Natural killer cell (primary cell): ENCODE measurements around the gene COPG2. TPM values are rescaled to one million over a fixed set of nuclear protein-coding genes. Genes with fewer than 3 reads are reported as not detected.

Source experiments
- ATAC-seq, 3 donors: fragments of 150-1000 bp in 2 of 3; fragments of 200-7000 bp in 1 of 3; cut with Tn5 transposase; 1 replicate in 1 of 3; 2 replicates in 2 of 3; pipeline ENCODE4 v1.10.0; 2021; ENCODE audit warnings: mild to moderate bottlenecking in 2 of 3, moderate library complexity in 2 of 3
- DNase-seq, 2 donors: peaks; one replicate each; pipeline versions ENCODE4 v3.0.0 to v3.0.0-alpha.2; 2013 to 2021; ENCODE audit warnings: mixed read lengths in 1 of 2
- H3K27ac ChIP-seq: one replicate; pipeline ENCODE4 v1.5.1; 2013; ENCODE audit warnings: mild to moderate bottlenecking, low read length
- H3K27me3 ChIP-seq: one replicate; pipeline ENCODE4 v1.6.1; 2013; ENCODE audit warnings: low read length; ENCODE audit not compliant: control insufficient read depth, insufficient read depth
- H3K36me3 ChIP-seq: one replicate; pipeline ENCODE4 v1.6.1; 2013; ENCODE audit warnings: low read length; ENCODE audit not compliant: control insufficient read depth, insufficient read depth
- H3K4me1 ChIP-seq: one replicate; pipeline ENCODE4 v1.6.1; 2013; ENCODE audit warnings: low read length; ENCODE audit not compliant: control insufficient read depth, insufficient read depth
- H3K4me3 ChIP-seq: one replicate; pipeline ENCODE4 v1.5.1; 2013; ENCODE audit warnings: low read length
- H3K9me3 ChIP-seq: one replicate; pipeline ENCODE4 v1.6.1; 2013; ENCODE audit warnings: low read length; ENCODE audit not compliant: control insufficient read depth, insufficient read depth
- H3K27ac Mint-ChIP-seq, 2 donors: one replicate each; pipeline ENCODE4 v1.8.0; 2022; ENCODE audit warnings: mild to moderate bottlenecking in 2 of 2, mixed read lengths in 2 of 2, moderate library complexity in 1 of 2
- H3K27me3 Mint-ChIP-seq, 2 donors: one replicate each; pipeline ENCODE4 v1.8.0; 2022; ENCODE audit warnings: low read depth in 2 of 2, mixed read lengths in 2 of 2
- H3K36me3 Mint-ChIP-seq: one replicate; pipeline ENCODE4 v1.8.0; 2022; ENCODE audit warnings: mixed read lengths
- H3K4me1 Mint-ChIP-seq, 2 donors: one replicate each; pipeline ENCODE4 v1.8.0; 2022; ENCODE audit warnings: mixed read lengths in 2 of 2
- H3K4me3 Mint-ChIP-seq: one replicate; pipeline ENCODE4 v1.8.0; 2022; ENCODE audit warnings: mild to moderate bottlenecking, moderate library complexity, mixed read lengths
- H3K9me3 Mint-ChIP-seq, 2 donors: one replicate each; pipeline ENCODE4 v1.8.0; 2022; ENCODE audit warnings: mixed read lengths in 2 of 2
- CTCF ChIP-seq: fragments of 200-600 bp; IDR thresholded peaks from one replicate; pipeline ENCODE4 v1.8.0; 2022; ENCODE audit warnings: antibody characterized with exemption
- WGBS: methylation state at CpG from one replicate; pipeline ENCODE4 v1.1.7; 2013; ENCODE audit warnings: missing lambda C conversion rate; ENCODE audit not compliant: insufficient coverage; 5-methylcytosine and 5-hydroxymethylcytosine counted together
- intact Hi-C: fragments of 100-400 bp; cut with micrococcal nuclease; formaldehyde crosslinking; loops from one replicate; pipeline ENCODE4 v1.14.2; 2022
- total RNA-seq, 4 donors: library from RNA; stranded (reverse); fragments of 120-200 nt in 1 of 4; gene quantifications; one replicate each; pipeline versions ENCODE4 v1.2.3 to v1.2.4, GENCODE V29; 2013 to 2022

Gene COPG2
- total RNA-seq, 3 donors from 2014 or later (not counting 1 experiment from before 2014, with no cell fraction given): 6.6 to 9.1 (median 8.9) TPM

DNA sequence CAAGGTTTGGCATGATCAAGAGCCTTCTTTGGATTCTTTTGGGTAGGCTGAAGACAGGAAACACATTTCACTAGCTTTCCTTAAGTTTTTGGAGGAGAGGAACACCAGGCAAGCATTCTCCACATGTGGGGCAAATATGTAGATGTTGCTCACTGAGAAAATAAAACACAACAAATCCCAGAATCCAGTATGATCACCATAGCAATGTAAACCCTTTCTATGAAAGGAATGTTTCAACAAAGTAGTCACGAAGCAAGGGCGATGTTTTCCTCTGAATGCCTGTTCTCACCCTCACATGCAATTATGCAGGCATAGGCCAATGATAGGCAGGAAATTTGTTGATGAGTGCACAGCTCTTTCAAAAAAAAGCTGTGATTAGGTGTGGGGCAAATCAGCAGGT is 207.3 kb downstream of the COPG2 start:
- Histone ChIP-seq H3K4me3 (no peak overlapping the region), H3K9me3 (peaks cover 5% of the 10 kb centered on the region), H3K36me3 (no peaks in the 10 kb centered on the region), H3K27ac (no peak overlapping the region), H3K4me1 (no peaks in the 10 kb centered on the region), H3K27me3 (no peaks in the 10 kb centered on the region)
- peaks cover 2% of the 10 kb centered on the region in 2 donors for H3K9me3 Mint-ChIP-seq
- peaks cover 12 to 14% of the 10 kb centered on the region in 2 donors for H3K4me1 Mint-ChIP-seq
- 100% methylated on average over 2 of the region's 2 CpGs for WGBS
- H3K27me3 Mint-ChIP-seq: peaks cover 6 to 7% of the 10 kb centered on the region in 2 donors
- no peak overlapping the region for H3K27ac Mint-ChIP-seq
- H3K4me3 Mint-ChIP-seq: no peak overlapping the region
- TF ChIP-seq CTCF: no peak
- intact Hi-C loops: no loop called here
- H3K36me3 Mint-ChIP-seq: peaks cover 26% of the 10 kb centered on the region
- DNase-seq: no peak
- no peak for ATAC-seq

- Mint-ChIP-seq H3K4me1 (peaks cover 14 to 20% of the 10 kb centered on the region in 2 donors), H3K4me3 (peak overlapping the region; percentile 57), H3K27me3 (no peaks in the 10 kb centered on the region), H3K36me3 (peaks cover 15% of the 10 kb centered on the region), H3K27ac (peak overlapping the region; percentile 62 to 78), H3K9me3 (peaks cover 2% of the 10 kb centered on the region in 2 donors)
- TF ChIP-seq CTCF: no peak
- no CpG with 5 or more reads among the region's 2 CpGs for WGBS
- DNase-seq: peak in 1 of 2 donors; percentile 45
- Histone ChIP-seq H3K9me3 (peaks cover 5% of the 10 kb centered on the region), H3K36me3 (no peaks in the 10 kb centered on the region), H3K4me3 (no peak overlapping the region), H3K4me1 (no peaks in the 10 kb centered on the region), H3K27ac (no peak overlapping the region), H3K27me3 (no peaks in the 10 kb centered on the region)
- intact Hi-C loops: no loop called here
- ATAC-seq: peak; percentile 66 to 88 (median 86)
These were observed 210.3 kb downstream of the COPG2 start for GRCh38 chr7:130458257-130458656.

Other genes with a start within 250 kb of the COPG2 start
- 10 to 100 TPM in 2 of 3 donors, 1 to 10 TPM in 1; 8.7 to 14.2 (median 11.2) TPM for gene CEP41, start 227.7 kb downstream of the COPG2 start, total RNA-seq
- gene MEST, start 176.7 kb downstream of the COPG2 start, total RNA-seq: 1 to 10 TPM in 1 of 3 donors, under 1 TPM in 2; 0.55 to 2.2 (median 0.70) TPM
- gene TSGA13, start 17.8 kb upstream of the COPG2 start, total RNA-seq: not detected
- not detected for gene KLF14, start 65.5 kb upstream of the COPG2 start, total RNA-seq